Hepatocyte (in vitro differentiated cells): ENCODE measurements around the gene PID1.

ENCODE experiments used
- CTCF ChIP-seq: fragments of 200-600 bp; sonication (generic); IDR thresholded peaks from 2 replicates; pipeline ENCODE4 v1.5.1; 2016; ENCODE audit warnings: antibody characterized with exemption, mild to moderate bottlenecking; ENCODE audit not compliant: poor library complexity
- EZH2 ChIP-seq: fragments of 200-600 bp; sonication (generic); IDR thresholded peaks from 2 replicates; pipeline ENCODE4 v1.6.1; 2016; ENCODE audit warnings: antibody characterized with exemption, mild to moderate bottlenecking, borderline replicate concordance

- no peak for TF ChIP-seq CTCF
- no peak for TF ChIP-seq EZH2
These were observed 133.4 kb downstream of the PID1 start for GRCh38 chr2:229137639-229138038.
